Upper lobe of left lung (tissue), 6 donors: ENCODE measurements around the gene ELMOD3. TPM values are rescaled to one million over a fixed set of nuclear protein-coding genes. Genes with fewer than 3 reads are reported as not detected.

Experiments used
- ATAC-seq, 2 donors: fragments of 200-7000 bp; cut with Tn5 transposase; one replicate each; pipeline ENCODE4 v1.9.1; 2022; ENCODE audit warnings: mild to moderate bottlenecking in 2 of 2, moderate library complexity in 2 of 2; ENCODE audit not compliant: low FRiP score in 2 of 2
- DNase-seq, 2 donors: peaks; one replicate each; pipeline ENCODE4 v3.0.0-alpha.2; 2019 to 2020
- H3K27ac ChIP-seq, 4 donors: fragments of 200-600 bp; sonication (generic); one replicate each; pipeline ENCODE4 v1.5.1; 2016 to 2019
- H3K27me3 ChIP-seq, 4 donors: fragments of 200-600 bp; sonication (generic); one replicate each; pipeline ENCODE4 v1.5.1; 2017 to 2019
- H3K36me3 ChIP-seq, 4 donors: fragments of 200-600 bp; sonication (generic); one replicate each; pipeline ENCODE4 v1.5.1; 2016 to 2019
- H3K4me1 ChIP-seq, 4 donors: fragments of 200-600 bp; sonication (generic); one replicate each; pipeline ENCODE4 v1.5.1; 2018 to 2019
- H3K4me3 ChIP-seq, 4 donors: fragments of 200-600 bp; sonication (generic); one replicate each; pipeline ENCODE4 v1.5.1; 2017 to 2019; ENCODE audit warnings: mild to moderate bottlenecking in 2 of 4, moderate library complexity in 1 of 4
- H3K9me3 ChIP-seq, 4 donors: fragments of 200-600 bp; sonication (generic); one replicate each; pipeline ENCODE4 v1.5.1; 2018 to 2019
- CTCF ChIP-seq, 6 experiments: fragments of 450-650 bp in 4 of 6; fragments of 200-600 bp in 2 of 6; sonication (generic) in 2 of 6; IDR thresholded peaks; one replicate each; pipeline ENCODE4 v1.5.1; 2016 to 2019; ENCODE audit warnings: antibody characterized with exemption in 6 of 6
- EP300 ChIP-seq, 4 donors: sonication (generic); formaldehyde crosslinking; IDR thresholded peaks; one replicate each; pipeline ENCODE4 v1.5.1; 2017; ENCODE audit warnings: antibody characterized with exemption in 4 of 4, control low read depth in 2 of 4
- POLR2A ChIP-seq, 4 donors: fragments of 450-650 bp; IDR thresholded peaks; one replicate each; pipeline ENCODE4 v1.5.1; 2016 to 2017; ENCODE audit warnings: antibody characterized with exemption in 4 of 4, mild to moderate bottlenecking in 2 of 4
- POLR2AphosphoS5 ChIP-seq, 2 donors: sonication (generic); formaldehyde crosslinking; IDR thresholded peaks; one replicate each; pipeline ENCODE4 v1.5.1; 2017; ENCODE audit warnings: antibody characterized with exemption in 2 of 2
- WGBS, 2 donors: methylation state at CpG; one replicate each; pipeline ENCODE4 v1.1.5; 2017 to 2018; 5-methylcytosine and 5-hydroxymethylcytosine counted together
- total RNA-seq, 6 donors: library from RNA; depleted of rRNA in 4 of 6; stranded (reverse); fragments of >200 nt in 4 of 6; gene quantifications; one replicate each; pipeline versions ENCODE4 v1.1.0 to v1.2.1, GENCODE V29; 2016 to 2021
- donor health status: DM: no; HTN: no; CAD: no; lungs with moderate emphysema.
- donor health status: DM: no; HTN: yes; CAD: no; lungs with severe emphysema.

Gene ELMOD3
- total RNA-seq, 6 donors from 2014 or later = 13.2 to 82.8 (median 24.1) TPM

DNA sequence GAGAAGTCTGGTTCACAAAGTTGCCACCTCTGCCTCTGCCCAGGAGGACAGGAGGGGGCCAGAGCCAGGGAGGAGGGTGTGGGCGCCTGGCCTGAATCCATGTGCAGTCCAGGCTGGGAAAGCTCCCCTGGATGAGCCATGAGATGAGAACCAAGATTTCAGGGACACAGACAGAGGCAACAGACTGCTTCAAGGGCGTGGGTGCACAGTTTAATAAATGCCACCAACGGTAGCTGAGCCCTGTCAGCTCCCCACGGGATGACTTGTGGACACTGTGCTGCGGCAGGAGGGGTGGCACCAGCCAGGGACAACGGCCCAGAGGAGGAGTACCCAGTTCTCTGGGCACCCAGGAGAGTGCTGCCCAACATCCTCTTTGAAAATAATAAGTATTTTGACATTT, 40.4 kb downstream of the ELMOD3 start:
- Histone ChIP-seq H3K9me3 (no peaks in the 10 kb centered on the region), H3K4me1 (peaks cover 0 to 14% (median 6%) of the 10 kb centered on the region in 4 donors), H3K27ac (no peak overlapping the region), H3K36me3 (peaks cover 3 to 68% (median 44%) of the 10 kb centered on the region in 4 donors), H3K27me3 (no peaks in the 10 kb centered on the region), H3K4me3 (no peak overlapping the region)
- no peak for DNase-seq
- 83 to 90% methylated on average over 5 to 6 of the region's 6 CpGs for WGBS, 2 donors
- TF ChIP-seq EP300 (IDR thresholded peaks at IDR 0.05) = no peak
- no peak for TF ChIP-seq POLR2AphosphoS5 (IDR thresholded peaks at IDR 0.05)
- TF ChIP-seq POLR2A (IDR thresholded peaks at IDR 0.05) = no peak
- no peak for TF ChIP-seq CTCF (IDR thresholded peaks at IDR 0.05)
- no peak for ATAC-seq

DNA sequence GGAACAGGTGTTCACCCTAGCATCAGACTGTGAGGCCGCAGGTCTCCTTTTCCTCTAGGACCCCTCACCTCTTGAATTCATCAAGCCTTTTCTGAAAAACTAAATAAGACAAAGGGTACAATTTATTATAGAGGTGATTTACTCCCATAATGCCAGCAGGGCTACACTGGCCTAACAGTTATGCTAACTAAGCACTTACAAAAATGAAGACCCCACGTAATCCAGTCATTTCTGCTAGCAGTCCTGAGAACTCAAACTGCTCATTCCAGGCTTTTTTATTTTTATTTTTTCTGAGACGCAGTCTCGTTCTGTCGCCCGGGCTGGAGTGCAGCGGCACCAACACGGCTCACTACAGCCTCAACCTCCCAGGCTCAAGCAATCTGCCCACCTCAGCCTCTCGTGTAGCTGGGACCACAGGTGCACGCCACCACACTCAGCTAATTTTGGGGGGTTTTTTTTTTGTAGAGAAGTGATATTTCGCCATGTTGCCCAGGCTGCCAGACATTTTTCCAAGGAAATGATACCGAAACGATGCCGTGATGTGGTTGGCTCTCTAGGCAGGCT, 41.4 kb downstream of the ELMOD3 start:
- DNase-seq (no peak), ATAC-seq (no peak)
- Histone ChIP-seq H3K9me3 (no peaks in the 10 kb centered on the region), H3K27me3 (no peaks in the 10 kb centered on the region), H3K27ac (peak overlapping the region in 2 of 4 donors; percentile 56 to 58), H3K4me3 (no peak overlapping the region), H3K36me3 (peaks cover 0 to 68% (median 41%) of the 10 kb centered on the region in 4 donors), H3K4me1 (peaks cover 0 to 14% (median 6%) of the 10 kb centered on the region in 4 donors)
- TF ChIP-seq POLR2A (IDR thresholded peaks at IDR 0.05) = no peak
- TF ChIP-seq POLR2AphosphoS5 (IDR thresholded peaks at IDR 0.05) = no peak
- 84 to 85% methylated on average over 14 of the region's 14 CpGs for WGBS, 2 donors

DNA sequence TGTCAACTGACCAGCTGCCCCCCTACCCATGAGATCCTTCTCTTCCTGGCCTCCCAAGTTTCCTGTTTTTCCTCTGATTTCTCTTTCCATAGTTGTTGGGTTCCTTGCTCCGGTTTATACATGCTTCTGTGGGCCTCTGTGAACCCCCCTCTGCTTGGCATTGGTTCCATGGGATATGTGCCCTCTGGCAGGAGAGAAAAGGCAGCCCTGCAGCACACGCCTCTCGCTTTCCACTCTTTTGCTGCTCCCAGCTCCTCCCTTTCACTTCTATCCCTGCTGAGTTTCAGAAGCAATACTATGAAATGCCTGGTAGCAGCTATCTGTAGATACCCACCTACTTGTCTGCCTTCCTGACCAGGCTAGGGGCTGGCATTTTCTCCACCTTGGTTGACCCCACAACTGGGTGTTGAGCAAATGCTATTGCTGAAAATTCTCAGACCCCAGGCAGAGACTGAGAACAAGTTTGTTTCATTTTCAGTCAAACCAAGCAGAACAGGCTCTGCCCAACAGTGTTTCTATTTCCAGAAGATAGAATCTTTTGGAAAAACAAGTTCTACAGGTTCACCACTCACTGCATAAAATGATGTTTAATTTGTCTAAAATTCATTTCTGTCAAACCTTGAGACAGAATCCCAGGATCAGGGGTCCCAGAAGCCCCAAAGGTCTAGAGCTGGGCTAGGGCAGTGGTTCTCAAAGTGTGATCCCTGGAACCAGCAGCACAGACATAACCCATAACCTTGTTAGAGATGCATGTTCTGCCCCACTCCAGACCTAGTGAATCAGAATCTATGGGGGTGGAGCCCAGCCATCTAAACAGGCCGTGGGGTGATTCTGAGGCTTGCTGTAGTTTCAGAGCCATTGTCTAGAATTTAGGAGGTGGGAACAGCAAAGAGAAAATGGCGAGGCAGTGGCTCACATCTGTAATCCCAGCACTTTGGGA, 42.2 kb downstream of the ELMOD3 start:
- no peak for ATAC-seq
- TF ChIP-seq POLR2A (IDR thresholded peaks at IDR 0.05) (no peak), CTCF (IDR thresholded peaks at IDR 0.05) (no peak)
- Histone ChIP-seq H3K27ac (peak overlapping the region; percentile 7 to 58 (median 43)), H3K9me3 (no peaks in the 10 kb centered on the region), H3K36me3 (peaks cover 0 to 68% (median 38%) of the 10 kb centered on the region in 4 donors), H3K4me1 (peaks cover 0 to 14% (median 6%) of the 10 kb centered on the region in 4 donors), H3K4me3 (peak overlapping the region in 1 of 4 donors; percentile 10), H3K27me3 (no peaks in the 10 kb centered on the region)
- DNase-seq = no peak
- 61 to 63% methylated on average over 5 of the region's 5 CpGs for WGBS, 2 donors

- Histone ChIP-seq H3K4me3 (no peak overlapping the region), H3K27ac (peak overlapping the region in 1 of 4 donors; percentile 7), H3K27me3 (no peaks in the 10 kb centered on the region), H3K4me1 (peaks cover 0 to 14% (median 5%) of the 10 kb centered on the region in 4 donors), H3K9me3 (no peaks in the 10 kb centered on the region), H3K36me3 (peaks cover 0 to 63% (median 33%) of the 10 kb centered on the region in 4 donors)
- WGBS, 2 donors = 79 to 83% methylated on average over 2 to 3 of the region's 4 CpGs
- DNase-seq (no peak), ATAC-seq (no peak)
- TF ChIP-seq EP300 (IDR thresholded peaks at IDR 0.05) (no peak), POLR2A (IDR thresholded peaks at IDR 0.05) (no peak), POLR2AphosphoS5 (IDR thresholded peaks at IDR 0.05) (no peak), CTCF (IDR thresholded peaks at IDR 0.05) (no peak)
These were observed 43.4 kb downstream of the ELMOD3 start for GRCh38 chr2:85397925-85398331.

- Histone ChIP-seq H3K9me3 (no peaks in the 10 kb centered on the region), H3K4me1 (peaks cover 0 to 14% (median 5%) of the 10 kb centered on the region in 4 donors), H3K27ac (no peak overlapping the region), H3K4me3 (no peak overlapping the region), H3K36me3 (peaks cover 0 to 56% (median 33%) of the 10 kb centered on the region in 4 donors), H3K27me3 (no peaks in the 10 kb centered on the region)
- 96 to 97% methylated on average over 3 to 8 of the region's 8 CpGs for WGBS, 2 donors
- peak in 1 of 2 donors; percentile 44 for DNase-seq
- no peak for TF ChIP-seq CTCF (IDR thresholded peaks at IDR 0.05)
- no peak for TF ChIP-seq POLR2A (IDR thresholded peaks at IDR 0.05)
- TF ChIP-seq POLR2AphosphoS5 (IDR thresholded peaks at IDR 0.05) = no peak
- no peak for TF ChIP-seq EP300 (IDR thresholded peaks at IDR 0.05)
- ATAC-seq = peak in 1 of 2 donors; percentile 26
These were observed 44.0 kb downstream of the ELMOD3 start for GRCh38 chr2:85398426-85399182.
